Activated T-cell treated with anti-CD3 and anti-CD28 coated beads for 1 hour (primary cell): ENCODE data around the gene NUSAP1.
"Not testable (repeated sequence)": the region's sequence is repeated elsewhere in the genome, so short reads cannot be mapped to it uniquely, and the experiment has no call there.

Experiments used
- DNase-seq: peaks from one replicate; pipeline ENCODE4 v3.0.0-alpha.2; 2020; ENCODE audit warnings: low read depth

Gene NUSAP1

DNA sequence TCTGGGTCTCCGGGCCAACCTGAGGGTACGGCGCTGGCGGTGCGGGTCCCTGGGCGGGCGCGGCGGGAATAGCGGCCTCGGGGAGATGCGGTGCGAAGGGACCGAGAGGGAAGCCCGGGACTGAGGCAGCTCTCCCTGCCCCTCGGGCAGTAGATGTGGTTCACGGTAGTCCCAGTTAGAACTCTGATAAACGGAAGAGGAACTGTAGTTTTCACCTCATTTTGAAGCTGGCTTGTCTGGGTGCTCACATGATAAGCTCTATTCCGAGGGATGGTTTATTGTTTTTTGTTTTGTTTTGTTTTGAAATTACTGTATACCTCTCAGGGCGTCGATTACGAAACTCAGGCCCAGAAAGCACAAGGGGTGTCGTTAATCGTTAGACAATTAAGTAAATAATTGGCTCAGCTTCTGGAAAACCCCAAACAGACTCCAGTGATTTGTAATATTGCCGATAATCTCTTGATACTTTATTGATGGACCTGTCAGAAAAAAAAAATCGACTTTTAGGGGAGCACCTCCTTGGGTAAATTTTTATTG, 413 bp downstream of the NUSAP1 start:
- DNase-seq, result no peak

DNA sequence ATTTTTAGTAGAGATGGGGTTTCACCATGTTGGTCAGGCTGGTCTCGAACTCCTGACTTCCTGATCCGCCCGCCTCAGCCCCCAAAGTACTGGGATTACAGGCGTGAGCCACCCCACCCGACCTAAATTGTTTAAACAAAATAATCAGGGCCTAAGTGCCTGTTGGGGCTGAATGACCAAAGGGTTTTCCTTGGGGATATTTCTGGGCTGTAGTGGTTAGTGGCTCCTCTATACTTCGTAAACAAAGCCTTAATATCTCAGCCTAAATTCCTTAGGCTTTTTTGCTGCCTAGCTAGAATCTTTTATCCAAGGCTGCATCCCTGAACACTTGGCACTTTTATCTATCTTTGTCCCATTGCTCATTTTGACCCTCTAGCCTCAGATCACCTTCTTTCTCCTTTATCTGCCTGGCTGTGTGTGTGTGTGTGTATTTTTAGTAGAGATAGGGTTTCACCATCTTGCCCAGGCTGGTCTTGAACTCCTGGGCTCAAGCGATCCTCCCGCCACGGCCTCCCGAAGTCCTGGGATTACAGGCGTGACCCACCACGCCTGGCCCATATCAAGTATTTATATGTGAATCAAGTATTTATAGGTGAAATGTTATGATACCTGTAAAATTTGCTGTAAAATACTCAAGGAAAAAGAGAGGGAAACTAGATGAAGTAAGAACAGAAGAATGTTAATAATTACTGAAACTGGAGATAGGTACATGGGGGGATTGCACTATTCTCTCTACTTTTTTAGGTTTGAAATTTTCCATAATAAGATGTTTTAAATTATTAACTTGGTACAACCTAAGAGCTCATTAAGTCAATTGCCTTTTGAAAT, 1.8 kb downstream of the NUSAP1 start:
- DNase-seq, result no peak

DNA sequence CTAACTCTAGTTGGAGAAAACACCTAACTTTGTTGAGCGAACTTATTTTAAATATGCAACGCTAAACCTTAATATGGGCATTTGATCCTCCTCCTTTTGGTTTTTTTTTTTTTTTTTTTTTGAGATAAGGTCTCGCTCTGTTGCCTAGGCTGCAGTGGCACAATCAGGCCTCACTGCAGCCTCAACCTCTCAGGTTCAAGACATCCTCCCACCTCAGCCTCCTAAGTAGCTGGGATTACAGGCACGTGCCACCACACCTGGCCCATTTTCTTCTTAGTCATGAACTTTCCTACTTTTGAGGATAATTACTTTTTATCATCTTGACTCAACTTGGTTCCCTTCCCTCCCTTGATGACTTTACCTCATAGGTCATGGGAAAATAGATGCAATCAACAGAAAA, 3.9 kb downstream of the NUSAP1 start:
- no peak for DNase-seq

DNA sequence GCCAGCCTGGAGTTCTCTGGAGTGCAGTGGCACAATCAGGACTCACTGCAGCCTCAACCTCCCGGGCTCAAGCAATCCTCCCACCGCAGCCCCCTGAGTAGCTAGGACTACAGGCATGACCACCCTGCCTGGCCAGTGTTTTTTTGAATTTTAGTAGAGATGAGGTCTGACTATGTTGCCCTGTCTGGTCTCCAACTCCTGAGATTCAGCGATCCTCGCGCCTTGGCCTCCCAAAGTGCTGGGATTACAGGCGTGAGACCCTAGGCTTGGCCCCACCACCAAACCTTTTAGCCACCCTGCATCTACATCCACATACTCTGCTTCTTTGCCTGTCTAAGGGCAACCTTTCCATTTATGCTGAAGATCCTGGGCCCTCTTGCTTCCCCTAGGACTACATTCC, 4.4 kb downstream of the NUSAP1 start:
- DNase-seq, result no peak

DNA sequence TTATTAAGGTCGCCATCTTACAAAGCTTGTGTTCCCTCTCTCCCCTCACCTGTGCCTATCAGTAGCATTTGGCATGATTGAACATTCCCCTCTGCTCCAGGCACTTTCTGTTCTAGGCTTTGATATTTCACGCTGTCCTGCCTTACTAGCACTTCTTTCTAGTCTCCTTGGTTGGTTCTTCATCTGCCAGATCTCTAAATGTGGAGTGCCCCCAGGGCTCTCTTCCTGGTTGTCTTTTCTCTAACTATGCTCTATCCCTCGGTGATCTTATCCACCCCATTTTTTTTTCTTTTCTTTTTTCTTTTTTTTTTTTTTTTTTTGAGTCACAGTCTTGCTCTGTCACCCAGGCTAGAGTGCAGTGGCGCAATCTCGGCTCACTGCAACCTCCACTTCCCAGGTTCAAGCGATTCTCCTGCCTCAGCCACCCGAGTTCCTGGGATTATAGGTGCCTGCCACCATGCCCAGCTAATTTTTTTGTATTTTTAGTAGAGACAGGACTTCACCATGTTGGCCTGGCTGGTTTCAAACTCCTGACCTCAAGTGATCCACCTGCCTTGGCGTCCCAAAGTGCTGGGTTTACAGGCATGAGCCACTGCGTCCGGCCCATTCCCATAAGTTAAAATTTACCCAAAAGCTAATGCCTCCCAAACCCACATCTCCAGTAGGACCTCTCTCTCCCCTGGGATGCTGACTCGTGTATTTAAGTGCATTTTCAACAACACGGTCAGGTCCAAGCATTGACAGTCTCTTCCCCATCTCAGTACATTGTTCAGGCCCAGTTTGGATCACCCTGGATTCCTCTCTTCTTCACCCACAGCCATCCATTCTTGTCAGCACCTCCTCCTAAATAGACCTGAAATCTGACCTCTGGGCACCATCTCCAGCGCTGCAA, 5.2 kb downstream of the NUSAP1 start:
- no peak for DNase-seq

DNA sequence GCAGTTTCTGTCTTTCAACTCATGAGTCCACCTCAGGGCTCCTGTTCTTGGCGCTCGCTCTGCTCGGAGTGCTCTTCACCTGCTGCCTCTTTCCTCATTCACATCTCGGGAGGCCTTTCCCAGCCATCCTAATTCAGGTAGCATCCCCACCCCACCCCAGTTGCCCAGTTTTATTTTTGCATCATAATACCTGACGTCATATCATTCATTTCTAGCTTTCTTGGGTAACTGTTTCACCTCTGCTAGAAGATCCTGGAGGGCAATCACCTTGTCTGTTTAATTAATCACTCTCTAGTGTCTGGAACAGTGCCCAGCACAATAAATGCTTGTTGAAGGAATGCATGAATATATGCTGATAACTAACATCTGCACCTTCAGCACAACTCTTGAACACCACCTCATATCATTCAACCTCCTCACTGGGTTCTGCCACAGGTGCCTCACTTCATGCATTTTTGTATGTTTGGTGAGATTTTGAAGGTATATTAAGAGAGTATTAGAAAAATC, 7.6 kb downstream of the NUSAP1 start:
- DNase-seq, result no peak

DNA sequence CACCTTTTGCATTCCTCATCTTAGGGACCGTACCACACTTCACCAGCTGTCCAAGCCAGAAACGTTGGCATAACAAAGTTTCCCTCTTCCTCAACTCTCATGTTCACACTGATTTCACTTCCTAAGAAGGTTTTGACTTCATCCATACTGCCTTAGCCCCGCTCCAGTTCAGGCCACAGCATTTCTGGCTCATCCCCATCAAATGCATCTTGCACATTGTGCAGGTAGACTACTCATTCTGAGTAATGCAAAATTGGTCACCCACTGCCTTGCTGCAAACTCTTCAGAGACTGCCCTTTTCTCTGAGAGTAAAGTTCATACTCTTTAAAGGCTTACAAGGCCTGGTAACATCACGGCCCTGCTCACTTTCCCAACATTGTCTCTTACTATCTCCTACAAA, 8.8 kb downstream of the NUSAP1 start:
- no peak for DNase-seq

DNA sequence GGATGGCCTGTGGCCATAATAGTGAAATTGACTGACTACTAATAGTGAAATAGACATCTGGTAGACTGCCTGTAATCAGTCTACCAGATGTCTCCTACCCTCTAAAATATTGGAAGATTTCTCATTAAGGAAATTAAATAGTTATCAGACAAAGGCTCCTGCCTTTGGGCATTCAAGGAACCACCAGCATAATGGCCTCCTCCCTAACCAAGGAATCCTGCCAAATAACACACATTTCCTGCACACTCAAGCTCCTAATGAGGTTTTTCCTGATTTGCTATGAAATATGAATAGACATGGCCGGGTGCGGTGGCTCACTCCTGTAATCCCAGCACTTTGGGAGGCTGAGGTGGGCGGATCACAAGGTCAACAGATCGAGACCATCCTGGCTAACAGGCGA, 14.6 kb downstream of the NUSAP1 start:
- DNase-seq, result no peak

DNA sequence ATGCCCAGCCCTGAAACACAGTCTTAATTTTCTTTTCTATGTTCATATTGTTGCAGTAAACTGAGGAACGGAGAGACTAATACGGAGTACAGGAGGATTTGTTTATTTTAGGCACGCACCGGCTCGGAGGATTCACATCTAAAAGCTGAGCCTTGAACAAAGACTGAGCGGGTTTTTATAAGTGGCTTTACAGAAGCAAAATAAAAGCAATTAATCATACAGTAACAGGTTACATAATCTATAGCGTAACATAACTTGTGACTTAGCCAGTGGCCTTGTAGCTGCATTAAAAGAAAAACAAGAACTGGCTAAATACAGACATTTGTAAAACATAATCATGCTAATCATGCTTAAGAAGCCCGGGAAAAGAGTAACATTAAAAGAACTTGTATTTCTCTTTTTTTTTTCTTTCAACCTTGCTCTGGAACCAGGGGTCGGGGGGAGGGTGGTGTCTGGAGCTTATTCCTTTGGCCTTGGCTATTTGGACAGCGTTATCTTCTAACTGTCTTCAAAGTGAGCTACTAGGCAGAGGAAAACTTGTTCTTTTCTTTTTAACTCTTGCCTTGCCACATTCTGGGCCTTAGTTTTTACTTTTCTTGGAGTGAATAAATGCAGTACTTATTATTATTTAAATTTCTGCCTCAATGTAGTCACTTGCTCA, 17.5 kb downstream of the NUSAP1 start:
- no peak for DNase-seq

DNA sequence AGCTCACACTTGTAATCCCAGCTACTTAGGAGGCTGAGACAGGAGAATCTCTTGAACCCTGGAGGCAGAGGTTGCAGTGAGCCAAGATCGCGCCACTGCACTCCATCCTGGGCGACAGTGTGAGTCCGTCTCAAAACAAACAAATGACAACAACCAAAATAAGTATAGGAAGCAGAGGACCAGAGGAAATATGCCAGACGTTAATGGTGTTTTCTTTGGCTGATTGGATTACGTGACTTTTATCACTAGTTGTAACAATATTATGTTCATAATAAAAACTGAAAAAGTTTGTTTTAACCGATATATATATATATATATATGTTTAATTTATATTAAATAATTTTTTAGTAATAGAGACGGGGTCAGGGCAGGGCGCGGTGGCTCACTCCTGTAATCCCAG, 21.7 kb downstream of the NUSAP1 start:
- DNase-seq, result no peak

DNA sequence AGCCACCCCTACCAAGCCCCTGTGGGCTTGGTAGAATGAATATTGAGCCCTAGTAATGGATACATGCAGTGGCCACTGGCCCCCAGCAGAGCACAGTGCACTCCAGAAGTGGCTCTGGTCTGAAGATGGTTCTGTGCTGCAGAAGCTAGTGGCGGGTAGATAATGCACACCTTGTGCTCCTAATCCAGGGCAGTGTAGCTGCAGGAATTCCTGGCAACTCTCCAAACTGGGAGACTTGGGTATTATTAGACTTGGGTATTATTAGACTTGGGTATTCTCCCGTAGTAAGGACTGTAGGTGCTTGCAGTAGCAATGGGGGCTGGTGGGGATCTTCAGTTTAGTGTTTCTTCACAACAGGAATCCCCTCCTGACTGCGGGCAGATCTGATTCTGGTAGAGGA, 34.7 kb downstream of the NUSAP1 start:
- no peak for DNase-seq

DNA sequence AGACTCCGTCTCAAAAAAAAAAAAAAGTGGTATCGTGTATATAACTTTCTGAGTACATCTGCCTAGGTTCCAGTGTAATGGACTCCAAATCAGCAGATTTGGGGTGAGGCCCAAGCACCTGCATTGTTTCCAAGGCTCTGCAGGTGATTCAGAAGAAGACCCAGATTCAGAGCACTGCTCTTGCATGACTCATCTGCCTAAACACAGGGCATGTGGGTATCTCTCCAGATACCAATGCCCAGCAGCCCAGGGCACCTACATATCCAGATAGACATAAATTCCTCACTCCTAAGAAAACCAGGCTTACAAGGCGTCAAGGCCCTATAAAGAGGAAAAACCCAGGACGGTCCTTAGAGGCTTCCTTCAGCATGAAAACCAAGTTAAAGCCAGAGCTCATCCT, 45.3 kb downstream of the NUSAP1 start:
- DNase-seq, result no peak

DNA sequence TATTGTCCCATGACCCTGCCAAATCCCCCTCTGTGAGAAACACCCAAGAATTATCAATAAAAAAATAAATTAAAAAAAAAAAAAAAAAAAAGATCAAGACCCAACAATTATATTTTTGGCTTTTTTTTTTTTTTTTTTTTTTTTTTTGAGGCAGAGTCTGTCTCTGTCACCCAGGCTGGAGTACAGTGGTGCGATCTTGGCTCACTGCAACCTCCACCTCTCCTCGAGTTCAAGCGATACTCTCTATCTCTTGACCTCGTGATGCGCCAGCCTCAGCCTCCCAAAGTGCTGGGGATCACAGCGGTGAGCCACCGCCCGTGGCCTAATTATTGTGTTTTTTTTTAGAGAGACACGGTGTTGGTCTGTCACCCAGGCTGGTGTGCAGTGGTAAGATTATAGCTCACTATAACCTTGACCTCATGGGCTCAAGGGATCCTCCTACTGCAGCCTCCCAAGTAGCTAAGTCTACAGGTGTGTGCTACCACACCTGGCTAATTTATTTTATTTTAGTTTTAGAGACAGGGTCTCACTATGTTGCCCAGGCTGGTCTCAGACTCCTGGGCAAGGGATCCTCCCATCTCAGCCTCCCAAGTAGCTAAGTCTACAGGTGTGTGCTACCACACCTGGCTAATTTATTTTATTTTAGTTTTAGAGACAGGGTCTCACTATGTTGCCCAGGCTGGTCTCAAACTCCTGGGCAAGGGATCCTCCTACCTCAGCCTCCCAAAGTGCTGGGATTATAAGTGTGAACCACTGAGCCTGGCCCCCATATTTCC, 51.5 kb downstream of the NUSAP1 start:
- DNase-seq, result not testable (repeated sequence)

DNA sequence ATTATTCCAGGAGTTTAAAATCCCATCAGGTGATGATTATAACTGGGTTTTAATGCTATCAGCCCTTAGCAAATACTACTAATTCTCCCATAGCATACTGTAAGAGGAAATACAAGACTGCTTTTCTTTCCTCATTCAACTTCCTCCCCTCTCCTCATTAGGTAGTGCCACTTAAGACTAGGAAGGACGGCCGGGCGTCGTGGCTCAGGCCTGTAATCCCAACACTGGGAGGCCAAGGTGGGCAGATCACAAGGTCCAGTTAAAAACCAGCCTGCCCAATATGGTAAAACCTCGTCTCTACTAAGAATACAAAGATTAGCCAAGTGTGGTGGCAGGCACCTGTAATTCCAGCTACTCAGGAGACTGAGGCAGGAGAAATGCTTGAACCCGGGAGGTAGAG, 55.0 kb downstream of the NUSAP1 start:
- DNase-seq, result no peak

DNA sequence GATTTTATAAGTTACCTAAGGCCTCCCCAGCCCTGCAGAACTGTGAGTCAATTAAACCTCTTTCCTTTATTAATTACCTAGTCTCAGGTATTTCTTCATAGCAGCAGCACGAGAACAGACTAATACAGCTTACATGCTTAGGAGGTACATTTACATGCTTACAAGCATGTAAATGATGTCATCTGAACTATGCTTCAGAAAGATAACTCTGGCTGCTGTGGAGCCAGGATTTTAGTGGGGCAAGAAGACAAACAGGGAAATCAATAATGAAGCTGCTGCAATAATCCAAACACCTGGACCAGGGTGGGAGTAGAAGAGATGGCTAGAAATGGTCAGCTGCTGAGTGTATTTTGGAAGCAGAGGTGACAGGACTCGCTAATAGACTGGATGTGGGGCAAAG, 60.0 kb downstream of the NUSAP1 start:
- DNase-seq, result no peak

DNA sequence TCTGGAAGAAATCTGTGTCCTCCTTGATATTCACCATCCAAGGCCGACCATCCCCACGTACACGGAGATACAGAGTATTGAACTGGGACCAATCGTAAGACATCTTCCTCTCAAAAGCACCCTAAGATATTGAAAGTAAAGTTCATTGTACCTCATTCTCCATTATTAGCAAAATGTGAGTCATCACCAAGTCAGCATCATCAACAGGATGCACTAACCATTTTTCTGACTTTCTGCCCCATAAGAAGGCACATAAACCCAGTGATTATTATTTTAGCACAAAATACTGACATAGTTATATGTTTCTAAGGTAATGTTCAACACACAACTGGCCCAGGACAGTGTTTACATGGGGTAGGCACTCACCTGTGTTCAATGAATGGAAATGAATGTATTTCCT, 62.2 kb downstream of the NUSAP1 start:
- DNase-seq, result no peak

DNA sequence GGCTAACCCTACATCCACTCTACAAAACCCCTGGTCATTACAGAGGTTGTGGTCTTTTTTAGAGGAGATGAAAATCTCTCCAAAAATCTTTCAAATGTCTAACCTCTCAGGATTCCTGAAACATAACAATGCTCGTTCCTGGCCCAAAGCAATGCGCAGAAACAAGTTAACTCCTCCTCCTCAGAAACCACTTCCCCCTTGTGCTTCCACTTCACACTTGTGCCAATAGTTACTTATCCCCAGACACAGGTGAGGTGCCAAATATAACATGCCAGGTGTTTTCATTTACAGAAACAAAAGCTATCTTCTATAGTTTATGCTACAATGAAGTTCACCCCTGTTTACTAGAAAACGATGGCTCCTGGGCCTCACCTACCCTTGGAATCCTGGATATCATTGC, 63.4 kb downstream of the NUSAP1 start:
- no peak for DNase-seq

DNA sequence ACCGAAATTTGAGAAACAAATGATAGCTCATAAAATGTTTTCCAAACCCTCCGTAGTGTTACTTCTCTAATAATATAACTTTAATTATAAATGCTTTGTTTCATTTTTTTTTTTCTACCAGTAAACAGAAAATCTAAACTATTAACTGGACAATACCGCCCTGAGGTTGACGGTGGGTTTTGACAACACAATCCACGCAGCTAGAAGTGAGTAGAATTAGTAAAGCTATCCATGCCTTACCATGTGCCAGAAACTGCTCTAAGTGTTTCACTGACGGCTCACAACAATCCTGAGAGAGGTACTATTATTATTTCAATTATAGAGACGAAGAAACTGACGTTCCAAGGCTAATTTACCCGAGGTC, 69.2 kb downstream of the NUSAP1 start:
- DNase-seq, result no peak

DNA sequence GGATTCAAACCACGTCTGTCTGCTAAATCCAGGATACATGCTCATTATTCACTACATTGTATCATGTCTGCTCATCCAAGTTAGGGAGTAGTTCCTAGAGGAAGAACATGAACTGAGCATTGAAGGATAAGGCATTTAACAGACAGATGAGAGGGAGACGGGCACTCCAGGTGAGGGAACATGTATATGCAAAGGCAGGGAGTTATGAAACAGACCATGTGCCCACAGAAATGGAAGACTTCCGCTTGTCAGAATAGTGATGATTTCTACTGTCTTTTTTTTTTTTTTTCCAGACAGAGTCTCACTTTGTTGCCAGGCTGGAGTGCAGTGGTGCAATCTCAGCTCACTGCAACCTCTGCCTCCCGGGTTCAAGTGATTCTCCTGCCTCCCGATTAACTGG, 74.7 kb downstream of the NUSAP1 start:
- no peak for DNase-seq

DNA sequence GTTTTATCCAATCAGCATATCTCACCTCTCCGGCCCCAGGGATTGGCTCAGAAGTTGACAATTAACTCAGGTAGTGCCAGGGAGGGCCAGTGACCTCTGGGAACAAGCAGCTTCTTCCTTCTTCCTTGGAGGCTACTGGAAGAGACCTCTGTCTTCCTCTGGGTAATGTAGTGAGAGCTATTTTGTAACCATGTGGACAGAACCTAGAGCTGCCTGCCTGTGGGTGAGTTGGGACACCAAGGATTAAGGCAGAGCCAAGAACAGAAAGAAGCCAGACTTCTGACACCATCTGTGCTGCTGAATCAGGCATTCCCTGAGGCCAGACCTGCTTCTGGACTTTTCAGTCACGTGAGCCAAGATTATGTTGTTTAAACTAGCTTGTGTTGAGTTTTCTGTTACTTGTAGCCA, 75.6 kb downstream of the NUSAP1 start:
- DNase-seq, result no peak

DNA sequence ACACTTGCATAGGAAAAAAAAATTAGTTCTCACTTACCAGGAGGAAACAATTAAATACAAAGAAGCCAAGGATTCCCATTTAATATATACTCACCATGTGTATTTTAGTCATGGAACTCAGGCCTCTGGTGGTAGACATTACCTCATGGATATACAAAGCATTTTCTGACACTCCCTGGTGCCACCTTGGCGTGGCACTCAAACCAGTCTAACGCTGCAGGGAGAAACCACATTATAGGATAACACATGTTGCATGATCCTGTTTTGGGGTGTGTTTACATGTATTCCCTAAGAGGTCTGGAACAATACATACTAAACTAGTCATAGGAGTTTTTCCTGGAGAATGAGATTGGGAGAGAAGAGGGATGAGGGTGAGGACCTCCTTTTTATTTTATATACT, 78.3 kb downstream of the NUSAP1 start:
- no peak for DNase-seq

DNA sequence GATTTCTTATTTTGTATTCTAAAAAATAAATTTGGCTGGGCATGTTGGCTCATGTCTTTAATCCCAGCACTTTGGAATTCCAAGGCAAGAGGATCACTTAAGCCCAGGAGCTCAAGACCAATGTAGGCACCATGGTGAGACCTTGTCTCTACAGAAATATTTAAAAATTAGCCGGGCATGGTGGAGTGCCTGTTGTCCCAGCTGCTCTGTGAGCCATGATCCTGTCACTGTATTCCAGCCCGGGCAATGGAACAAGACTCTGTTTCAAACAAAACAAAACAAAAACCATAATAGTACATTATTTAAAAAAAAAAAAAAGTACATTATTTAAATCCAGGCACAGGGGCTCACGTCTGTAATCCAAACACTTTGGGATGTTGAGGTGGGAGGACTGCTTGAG, 78.8 kb downstream of the NUSAP1 start:
- no peak for DNase-seq
